Neural progenitor cell (in vitro differentiated cells): Measurements from ENCODE around the gene MIF.

ENCODE experiments used
- EZH2 ChIP-seq: fragments of 200-600 bp; sonication (generic); IDR thresholded peaks from 2 replicates; pipeline ENCODE4 v1.6.1; 2017; ENCODE audit warnings: antibody characterized with exemption, mild to moderate bottlenecking, moderate library complexity
- EZH2phosphoT487 ChIP-seq: fragments of 200-600 bp; sonication (generic); IDR thresholded peaks from 2 replicates; pipeline ENCODE4 v1.6.1; 2017; ENCODE audit warnings: antibody characterized with exemption
- TF ChIP-seq, protein P1 (sequence below): fragments of 200-600 bp; sonication (generic); IDR thresholded peaks from 2 replicates; pipeline ENCODE4 v1.5.1; 2017; ENCODE audit warnings: antibody characterized with exemption, mild to moderate bottlenecking

DNA sequence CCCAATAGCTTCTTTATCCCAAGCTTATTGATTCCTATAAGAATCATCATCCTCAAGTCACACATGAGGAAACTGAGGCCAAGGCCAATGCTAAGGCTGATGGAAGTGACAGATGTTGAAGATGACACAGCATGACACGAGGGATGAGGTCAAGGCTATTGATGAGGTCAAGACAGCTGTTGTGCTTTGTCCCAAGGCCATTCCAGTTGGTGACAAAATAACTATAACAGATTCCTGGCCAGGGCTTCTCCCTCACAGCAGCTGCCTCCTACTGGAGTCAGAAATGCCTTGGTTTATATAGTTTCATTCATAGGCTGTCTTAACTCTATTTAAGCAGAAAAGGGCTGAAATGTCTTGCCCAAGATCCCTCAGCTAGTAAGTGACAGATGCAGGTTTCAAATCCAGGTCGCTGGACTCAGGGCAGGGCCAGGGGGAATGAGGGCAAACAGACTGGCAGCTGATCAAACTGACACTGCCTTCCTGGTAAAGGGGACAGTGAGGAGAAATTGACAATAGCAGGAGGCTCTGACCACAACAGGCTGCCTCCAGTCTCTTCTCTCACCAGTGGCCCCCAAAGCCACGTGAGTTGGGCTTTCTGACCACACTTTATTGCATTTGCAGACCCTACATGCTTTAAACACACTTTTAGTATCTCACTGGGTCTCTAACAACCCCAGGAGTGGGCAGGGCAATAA lies 16.5 kb downstream of the MIF start:
- TF ChIP-seq, protein P1, sequence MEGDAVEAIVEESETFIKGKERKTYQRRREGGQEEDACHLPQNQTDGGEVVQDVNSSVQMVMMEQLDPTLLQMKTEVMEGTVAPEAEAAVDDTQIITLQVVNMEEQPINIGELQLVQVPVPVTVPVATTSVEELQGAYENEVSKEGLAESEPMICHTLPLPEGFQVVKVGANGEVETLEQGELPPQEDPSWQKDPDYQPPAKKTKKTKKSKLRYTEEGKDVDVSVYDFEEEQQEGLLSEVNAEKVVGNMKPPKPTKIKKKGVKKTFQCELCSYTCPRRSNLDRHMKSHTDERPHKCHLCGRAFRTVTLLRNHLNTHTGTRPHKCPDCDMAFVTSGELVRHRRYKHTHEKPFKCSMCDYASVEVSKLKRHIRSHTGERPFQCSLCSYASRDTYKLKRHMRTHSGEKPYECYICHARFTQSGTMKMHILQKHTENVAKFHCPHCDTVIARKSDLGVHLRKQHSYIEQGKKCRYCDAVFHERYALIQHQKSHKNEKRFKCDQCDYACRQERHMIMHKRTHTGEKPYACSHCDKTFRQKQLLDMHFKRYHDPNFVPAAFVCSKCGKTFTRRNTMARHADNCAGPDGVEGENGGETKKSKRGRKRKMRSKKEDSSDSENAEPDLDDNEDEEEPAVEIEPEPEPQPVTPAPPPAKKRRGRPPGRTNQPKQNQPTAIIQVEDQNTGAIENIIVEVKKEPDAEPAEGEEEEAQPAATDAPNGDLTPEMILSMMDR, result no peak
- TF ChIP-seq EZH2phosphoT487, result no peak
- no peak for TF ChIP-seq EZH2
